Activated B cell treated with CpG ODN at 0.5 μM for 24 hours (primary cell): Measurements from ENCODE around the gene TAGLN3. TPM values are rescaled to one million over a fixed set of nuclear protein-coding genes. Genes with fewer than 3 reads are reported as not detected.

Experiments
- ATAC-seq: fragments of 200-7000 bp; cut with Tn5 transposase; one replicate; pipeline ENCODE4 v1.10.0; 2021; ENCODE audit warnings: low read depth, mild to moderate bottlenecking, moderate library complexity
- CTCF ChIA-PET: fragments of 350-600 bp; sonication (Branson Sonifier 250); formaldehyde crosslinking; loops from one replicate; lab custom pipeline; 2021; ENCODE audit warnings: antibody characterized with exemption; lab: Charles Lee
- POLR2A ChIA-PET: fragments of 350-600 bp; sonication (Branson Sonifier 250); formaldehyde crosslinking; loops from one replicate; lab custom pipeline; 2021; ENCODE audit warnings: antibody characterized with exemption; lab: Charles Lee
- DNase-seq: peaks from one replicate; pipeline ENCODE4 v3.0.0; 2022
- H3K27ac Mint-ChIP-seq: one replicate; pipeline ENCODE4 v1.8.0; 2020; ENCODE audit warnings: mixed read lengths
- H3K27me3 Mint-ChIP-seq: one replicate; pipeline ENCODE4 v1.8.0; 2021; ENCODE audit warnings: mixed read lengths
- H3K36me3 Mint-ChIP-seq: one replicate; pipeline ENCODE4 v1.8.0; 2021; ENCODE audit warnings: low read depth, mixed read lengths
- H3K4me1 Mint-ChIP-seq: one replicate; pipeline ENCODE4 v1.8.0; 2021; ENCODE audit warnings: mixed read lengths
- H3K4me3 Mint-ChIP-seq: one replicate; pipeline ENCODE4 v1.8.0; 2020; ENCODE audit warnings: mild to moderate bottlenecking, mixed read lengths
- H3K9me3 Mint-ChIP-seq: one replicate; pipeline ENCODE4 v1.8.0; 2020; ENCODE audit warnings: mixed read lengths
- CTCF ChIP-seq: fragments of 200-600 bp; IDR thresholded peaks from one replicate; pipeline ENCODE4 v1.8.0; 2022; ENCODE audit warnings: antibody characterized with exemption, mild to moderate bottlenecking
- intact Hi-C: fragments of 100-400 bp; cut with micrococcal nuclease; formaldehyde crosslinking; loops from one replicate; pipeline ENCODE4 v1.15.1; 2024
- total RNA-seq: library from RNA; stranded (reverse); gene quantifications from 2 replicates; pipeline ENCODE4 v1.2.3, GENCODE V29; 2022

Gene TAGLN3
- total RNA-seq, 1 donor from 2014 or later = not detected

- intact Hi-C loops = no loop called here
- no peak for ATAC-seq
- TF ChIP-seq CTCF = no peak
Measured at GRCh38 chr3:112047264-112047663, 48.5 kb downstream of the TAGLN3 start.

GRCh38 chr3:112048911-112049310, 50.2 kb downstream of the TAGLN3 start:
- Mint-ChIP-seq H3K4me1 (no peaks in the 10 kb centered on the region), H3K27me3 (peaks cover 8% of the 10 kb centered on the region), H3K4me3 (no peak overlapping the region), H3K9me3 (no peaks in the 10 kb centered on the region), H3K27ac (no peak overlapping the region), H3K36me3 (no peaks in the 10 kb centered on the region)
- no peak for ATAC-seq
- no peak for DNase-seq
- intact Hi-C loops = no loop called here
- POLR2A ChIA-PET = no interaction called here
- CTCF ChIA-PET = no interaction called here
- no peak for TF ChIP-seq CTCF

More at GRCh38 chr3:112047264-112047663, 48.5 kb downstream of the TAGLN3 start:
- H3K27me3 Mint-ChIP-seq = peaks cover 8% of the 10 kb centered on the region
- H3K27ac Mint-ChIP-seq = no peak overlapping the region
- ChIA-PET POLR2A (no interaction called here), CTCF (no interaction called here)
- no peaks in the 10 kb centered on the region for H3K36me3 Mint-ChIP-seq
- H3K4me3 Mint-ChIP-seq = no peak overlapping the region
- no peaks in the 10 kb centered on the region for H3K4me1 Mint-ChIP-seq
- DNase-seq = no peak
- no peaks in the 10 kb centered on the region for H3K9me3 Mint-ChIP-seq

- peaks cover 23% of the 10 kb centered on the region for H3K27me3 Mint-ChIP-seq
- ChIA-PET POLR2A (no interaction called here), CTCF (interaction anchor here (1.0 kb wide), 1 partner anchor 10 kb away, joined by 3 read pairs; no protein-coding TSS in a partner anchor)
- H3K27ac Mint-ChIP-seq = no peak overlapping the region
- H3K4me3 Mint-ChIP-seq = no peak overlapping the region
- ATAC-seq = no peak
- no peaks in the 10 kb centered on the region for H3K9me3 Mint-ChIP-seq
- no peak for DNase-seq
- no peak for TF ChIP-seq CTCF
- intact Hi-C loops = no loop called here
- H3K4me1 Mint-ChIP-seq = no peaks in the 10 kb centered on the region
- H3K36me3 Mint-ChIP-seq = no peaks in the 10 kb centered on the region
Measured at GRCh38 chr3:112053229-112053628, 54.5 kb downstream of the TAGLN3 start.

GRCh38 chr3:112056451-112056929, 57.8 kb downstream of the TAGLN3 start:
- H3K36me3 Mint-ChIP-seq = no peaks in the 10 kb centered on the region
- ChIA-PET CTCF (no interaction called here), POLR2A (no interaction called here)
- H3K27ac Mint-ChIP-seq = no peak overlapping the region
- peaks cover 23% of the 10 kb centered on the region for H3K27me3 Mint-ChIP-seq
- H3K9me3 Mint-ChIP-seq = peaks cover 7% of the 10 kb centered on the region
- intact Hi-C loops = no loop called here
- no peak for TF ChIP-seq CTCF
- no peak for DNase-seq
- H3K4me3 Mint-ChIP-seq = no peak overlapping the region
- no peak for ATAC-seq
- H3K4me1 Mint-ChIP-seq = no peaks in the 10 kb centered on the region

GRCh38 chr3:112059497-112059896, 60.8 kb downstream of the TAGLN3 start:
- H3K9me3 Mint-ChIP-seq = peaks cover 7% of the 10 kb centered on the region
- ATAC-seq (no peak), DNase-seq (no peak)
- CTCF ChIA-PET = no interaction called here
- intact Hi-C loops = no loop called here
- POLR2A ChIA-PET = no interaction called here
- no peaks in the 10 kb centered on the region for H3K36me3 Mint-ChIP-seq
- H3K4me3 Mint-ChIP-seq = no peak overlapping the region
- H3K27ac Mint-ChIP-seq = no peak overlapping the region
- no peaks in the 10 kb centered on the region for H3K4me1 Mint-ChIP-seq
- H3K27me3 Mint-ChIP-seq = peaks cover 13% of the 10 kb centered on the region
- no peak for TF ChIP-seq CTCF
